ENCODE data around the gene PTH1R.
A peak's percentile ranks its signal among the peaks of the same experiment; 100 is the strongest.

PTH1R gene

GRCh38 chr3:46877406-46878125, at the start of gene PTH1R:
Gene PTH1R (plus strand): TSS chr3:46877721. CDS start chr3:46883560, 5,839 bp downstream.
- no peak for DNase-seq

GRCh38 chr3:46829699-46830208, 47.8 kb upstream of the PTH1R start:
- DNase-seq = no peak

GRCh38 chr3:46830801-46831200, 46.7 kb upstream of the PTH1R start:
- no peak for DNase-seq

- DNase-seq = no peak
Measured at GRCh38 chr3:46831316-46831715, 46.2 kb upstream of the PTH1R start.

- DNase-seq = no peak
Measured at GRCh38 chr3:46831841-46832240, 45.7 kb upstream of the PTH1R start.

GRCh38 chr3:46833346-46834300, 43.9 kb upstream of the PTH1R start:
- no peak for DNase-seq

GRCh38 chr3:46835054-46835453, 42.5 kb upstream of the PTH1R start:
- no peak for DNase-seq

- DNase-seq = no peak
Measured at GRCh38 chr3:46835491-46835890, 42.0 kb upstream of the PTH1R start.

GRCh38 chr3:46838301-46838700, 39.2 kb upstream of the PTH1R start:
- DNase-seq = no peak

GRCh38 chr3:46840491-46840890, 37.0 kb upstream of the PTH1R start:
- no peak for DNase-seq

- no peak for DNase-seq
Measured at GRCh38 chr3:46843508-46843907, 34.0 kb upstream of the PTH1R start.

- DNase-seq = no peak
Measured at GRCh38 chr3:46844397-46844796, 33.1 kb upstream of the PTH1R start.

- no peak for DNase-seq
Measured at GRCh38 chr3:46844881-46845312, 32.6 kb upstream of the PTH1R start.

GRCh38 chr3:46845397-46845859, 32.1 kb upstream of the PTH1R start:
- DNase-seq = peak; percentile 14

- peak; percentile 22 for DNase-seq
Measured at GRCh38 chr3:46845860-46846623, 31.5 kb upstream of the PTH1R start.

GRCh38 chr3:46846624-46847542, 30.6 kb upstream of the PTH1R start:
- no peak for DNase-seq

- DNase-seq = no peak
Measured at GRCh38 chr3:46847744-46848143, 29.8 kb upstream of the PTH1R start.

- no peak for DNase-seq
Measured at GRCh38 chr3:46848271-46849044, 29.1 kb upstream of the PTH1R start.

GRCh38 chr3:46849045-46849631, 28.4 kb upstream of the PTH1R start:
- DNase-seq = no peak

GRCh38 chr3:46849686-46850467, 27.6 kb upstream of the PTH1R start:
- no peak for DNase-seq
